Endodermal cell (in vitro differentiated cells): ENCODE data around the gene LRRFIP1. TPM values are rescaled to one million over a fixed set of nuclear protein-coding genes. Genes with fewer than 3 reads are reported as not detected.
A peak's percentile ranks its signal among the peaks of the same experiment; 100 is the strongest.

ENCODE experiments used
- DNase-seq: peaks from one replicate; pipeline ENCODE4 v3.0.0-alpha.2; 2017
- H3K27ac ChIP-seq: 2 replicates; pipeline ENCODE4 v1.5.1; 2013; ENCODE audit warnings: mild to moderate bottlenecking, low read depth, low read length, moderate library complexity
- H3K27me3 ChIP-seq: 2 replicates; pipeline ENCODE4 v1.6.1; 2013; ENCODE audit warnings: mild to moderate bottlenecking, low read length, moderate library complexity; ENCODE audit not compliant: insufficient read depth, control insufficient read depth, poor library complexity, severe bottlenecking
- H3K36me3 ChIP-seq: 2 replicates; pipeline ENCODE4 v1.7.0; 2013; ENCODE audit warnings: mild to moderate bottlenecking, low read length, moderate library complexity; ENCODE audit not compliant: control insufficient read depth, insufficient read depth
- H3K4me1 ChIP-seq: one replicate; pipeline ENCODE4 v1.7.0; 2013; ENCODE audit warnings: low read length; ENCODE audit not compliant: control insufficient read depth, insufficient read depth
- H3K4me3 ChIP-seq: 2 replicates; pipeline ENCODE4 v1.5.1; 2013; ENCODE audit warnings: mild to moderate bottlenecking, low read length, moderate library complexity
- H3K9ac ChIP-seq: 2 replicates; pipeline ENCODE4 v1.6.1; 2013; ENCODE audit warnings: mild to moderate bottlenecking, low read length, moderate library complexity; ENCODE audit not compliant: poor library complexity, severe bottlenecking; ENCODE audit errors: extremely low read depth
- H3K9me3 ChIP-seq: 2 replicates; pipeline ENCODE4 v1.6.1; 2013; ENCODE audit warnings: mild to moderate bottlenecking, low read length, moderate library complexity; ENCODE audit not compliant: control insufficient read depth
- H3K27ac Mint-ChIP-seq: 2 replicates; pipeline ENCODE4 v1.8.0; 2020; ENCODE audit warnings: mixed read lengths
- H3K27me3 Mint-ChIP-seq: 2 replicates; pipeline ENCODE4 v1.8.0; 2021; ENCODE audit warnings: mild to moderate bottlenecking, mixed read lengths; ENCODE audit not compliant: insufficient read depth
- H3K36me3 Mint-ChIP-seq: 2 replicates; pipeline ENCODE4 v1.8.0; 2020; ENCODE audit warnings: low read depth, mixed read lengths
- H3K4me1 Mint-ChIP-seq: 2 replicates; pipeline ENCODE4 v1.8.0; 2020; ENCODE audit warnings: mixed read lengths
- H3K4me3 Mint-ChIP-seq: 2 replicates; pipeline ENCODE4 v1.8.0; 2020; ENCODE audit warnings: mild to moderate bottlenecking, moderate library complexity, mixed read lengths
- H3K9me3 Mint-ChIP-seq: 2 replicates; pipeline ENCODE4 v1.8.0; 2020; ENCODE audit warnings: mild to moderate bottlenecking, mixed read lengths
- CTCF ChIP-seq: fragments of 200-600 bp; sonication (generic); conservative IDR thresholded peaks from 2 replicates; pipeline ENCODE4 v1.5.0; 2021; ENCODE audit warnings: antibody characterized with exemption, mild to moderate bottlenecking
- WGBS, 2 experiments: methylation state at CpG; one replicate each; pipeline versions ENCODE4 v1.1.5 to v1.1.7; 2013; ENCODE audit warnings: missing lambda C conversion rate in 2 of 2, mixed read lengths in 1 of 2; ENCODE audit not compliant: insufficient coverage in 1 of 2, insufficient read length in 1 of 2; 5-methylcytosine and 5-hydroxymethylcytosine counted together
- total RNA-seq, 2 donors: library from RNA; stranded (reverse); fragmentation: NEBNext Ultra II Directional in 1 of 2; extraction: Animal tissue kit (Norgen Biotek cat#: 25700) in 1 of 2; gene quantifications; 2 replicates in 1 of 2; 3 replicates in 1 of 2; pipeline ENCODE4 v1.2.1, GENCODE V29; 2021

The LRRFIP1 gene
- total RNA-seq, 2 donors from 2014 or later = 102 to 132 TPM

- Histone ChIP-seq H3K27ac (no peak overlapping the region), H3K4me1 (peaks cover 25% of the 10 kb centered on the region), H3K9me3 (peaks cover 15% of the 10 kb centered on the region), H3K27me3 (no peaks in the 10 kb centered on the region), H3K9ac (no peak overlapping the region), H3K4me3 (no peak overlapping the region), H3K36me3 (peaks cover 59% of the 10 kb centered on the region)
- TF ChIP-seq CTCF = no peak
- peaks cover 42% of the 10 kb centered on the region for H3K36me3 Mint-ChIP-seq
- no peak overlapping the region for H3K27ac Mint-ChIP-seq
- DNase-seq = no peak
- no peaks in the 10 kb centered on the region for H3K27me3 Mint-ChIP-seq
- H3K9me3 Mint-ChIP-seq = peaks cover 5% of the 10 kb centered on the region
- WGBS, 2 experiments = 90 to 100% methylated on average over 1 to 5 of the region's 5 CpGs
- no peak overlapping the region for H3K4me3 Mint-ChIP-seq
- peaks cover 47% of the 10 kb centered on the region for H3K4me1 Mint-ChIP-seq
Measured at GRCh38 chr2:237745250-237745613, 117.8 kb downstream of the LRRFIP1 start.

GRCh38 chr2:237746302-237747080, 119.1 kb downstream of the LRRFIP1 start:
- Mint-ChIP-seq H3K4me1 (peaks cover 39% of the 10 kb centered on the region), H3K4me3 (no peak overlapping the region), H3K27me3 (no peaks in the 10 kb centered on the region), H3K36me3 (peaks cover 41% of the 10 kb centered on the region), H3K9me3 (peaks cover 5% of the 10 kb centered on the region), H3K27ac (no peak overlapping the region)
- TF ChIP-seq CTCF = no peak
- peaks cover 15% of the 10 kb centered on the region for H3K9me3 ChIP-seq
- no peaks in the 10 kb centered on the region for H3K27me3 ChIP-seq
- no peak overlapping the region for H3K4me3 ChIP-seq
- WGBS, 2 experiments = 95 to 97% methylated on average over 9 to 15 of the region's 15 CpGs
- peaks cover 65% of the 10 kb centered on the region for H3K36me3 ChIP-seq
- DNase-seq = no peak
- H3K4me1 ChIP-seq = peaks cover 20% of the 10 kb centered on the region
- H3K9ac ChIP-seq = no peak overlapping the region
- no peak overlapping the region for H3K27ac ChIP-seq

GRCh38 chr2:237747189-237747588, 119.8 kb downstream of the LRRFIP1 start:
- Histone ChIP-seq H3K36me3 (peaks cover 70% of the 10 kb centered on the region), H3K27ac (no peak overlapping the region), H3K4me3 (no peak overlapping the region), H3K4me1 (peaks cover 20% of the 10 kb centered on the region), H3K27me3 (no peaks in the 10 kb centered on the region), H3K9me3 (peaks cover 15% of the 10 kb centered on the region), H3K9ac (no peak overlapping the region)
- 97% methylated on average over 5 to 9 of the region's 9 CpGs for WGBS, 2 experiments
- no peak overlapping the region for H3K27ac Mint-ChIP-seq
- H3K9me3 Mint-ChIP-seq = peaks cover 5% of the 10 kb centered on the region
- DNase-seq = no peak
- H3K27me3 Mint-ChIP-seq = no peaks in the 10 kb centered on the region
- peaks cover 39% of the 10 kb centered on the region for H3K4me1 Mint-ChIP-seq
- peaks cover 46% of the 10 kb centered on the region for H3K36me3 Mint-ChIP-seq
- peak overlapping the region; percentile 24 for H3K4me3 Mint-ChIP-seq
- no peak for TF ChIP-seq CTCF
